ENCODE results near the gene DRC1.

GRCh38 chr2:26503231-26503880, 101.6 kb downstream of the DRC1 start:
- TF ChIP-seq CTCF (IDR thresholded peaks at IDR 0.05) (peak; percentile 71 to 82 (median 71)), POLR2AphosphoS5 (IDR thresholded peaks at IDR 0.05) (peak; percentile 13 to 18), POLR2A (IDR thresholded peaks at IDR 0.05; ENCODE audit: low read depth) (no peak)

Data from esophagus muscularis mucosa (tissue), 3 donors.